ENCODE data around the gene RHAG.

Gene RHAG

DNA sequence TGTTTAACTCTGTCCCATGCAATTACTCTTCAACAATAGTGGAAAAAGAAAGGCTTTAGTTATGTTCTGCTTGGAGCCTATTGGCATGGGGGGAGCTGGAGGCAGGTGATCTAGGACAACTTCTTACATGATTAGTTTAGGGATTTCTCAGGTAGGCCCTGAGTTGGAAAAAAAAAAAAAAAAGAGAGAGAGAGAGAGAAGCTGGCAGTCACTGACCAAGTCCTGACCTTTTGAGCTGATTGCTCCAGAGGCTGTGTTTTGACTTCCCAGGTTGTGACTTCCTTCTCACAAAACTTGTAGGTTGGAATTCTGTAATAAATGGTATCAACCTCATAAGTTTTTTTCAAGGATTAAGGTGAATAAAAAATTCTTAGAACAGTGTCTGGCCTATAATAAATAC lies 78.4 kb downstream of the RHAG start:
- no peak for DNase-seq

DNA sequence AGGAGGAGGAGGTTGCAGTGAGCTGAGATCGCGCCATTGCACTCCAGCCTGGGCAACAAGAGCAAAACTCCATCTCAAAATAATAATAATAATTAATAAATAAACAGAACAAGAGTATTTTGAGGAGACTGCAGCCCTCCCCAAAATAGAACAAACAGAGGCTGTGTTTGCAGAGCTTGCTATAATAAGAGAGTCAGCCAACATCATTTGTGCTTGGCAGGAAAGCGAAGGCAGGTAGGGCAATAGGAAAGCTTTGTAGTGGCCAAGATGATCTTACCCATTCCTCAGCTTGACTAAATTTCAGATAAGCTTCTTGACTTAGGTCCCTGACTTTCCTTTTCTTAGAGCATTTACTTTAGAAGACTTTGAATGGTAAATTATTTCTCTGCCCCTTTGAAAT lies 79.5 kb downstream of the RHAG start:
- no peak for DNase-seq

GRCh38 chr6:49556429-49556837 lies 80.2 kb downstream of the RHAG start:
- DNase-seq: peak; percentile 63

GRCh38 chr6:49555951-49556350 lies 80.7 kb downstream of the RHAG start:
- no peak for DNase-seq
